HG02981 (cell line): ENCODE data around the gene ZSWIM4.

Experiments
- ATAC-seq: cut with Tn5 transposase; IDR thresholded peaks from one replicate; pipeline ENCODE4 v1.9.1; 2021; ENCODE audit warnings: mild to moderate bottlenecking, moderate library complexity; ENCODE audit not compliant: unreplicated experiment

The ZSWIM4 gene

GRCh38 chr19:13866463-13867046, 71.3 kb downstream of the ZSWIM4 start:
- ATAC-seq = no peak

- ATAC-seq = no peak
These were observed 73.4 kb downstream of the ZSWIM4 start for GRCh38 chr19:13868663-13869062.

- ATAC-seq = no peak
These were observed 74.0 kb downstream of the ZSWIM4 start for GRCh38 chr19:13869281-13869680.

- no peak for ATAC-seq
These were observed 75.6 kb downstream of the ZSWIM4 start for GRCh38 chr19:13870873-13871272.

- no peak for ATAC-seq
These were observed 77.1 kb downstream of the ZSWIM4 start for GRCh38 chr19:13872339-13872694.

- no peak for ATAC-seq
These were observed 77.6 kb downstream of the ZSWIM4 start for GRCh38 chr19:13872695-13873389.

GRCh38 chr19:13873834-13874515, 78.7 kb downstream of the ZSWIM4 start:
- ATAC-seq = no peak

- ATAC-seq = no peak
These were observed 80.6 kb downstream of the ZSWIM4 start for GRCh38 chr19:13875824-13876223.

- no peak for ATAC-seq
These were observed 81.6 kb downstream of the ZSWIM4 start, which contains the start of gene NANOS3 for GRCh38 chr19:13876834-13877233. TSS of gene NANOS3 (plus strand) at chr19:13877134. CDS start at chr19:13877249, 115 bp downstream.

GRCh38 chr19:13877303-13877702, 82.1 kb downstream of the ZSWIM4 start:
- no peak for ATAC-seq

- ATAC-seq = peak; percentile 78
These were observed 85.1 kb downstream of the ZSWIM4 start for GRCh38 chr19:13880059-13881043.

- no peak for ATAC-seq
These were observed 86.0 kb downstream of the ZSWIM4 start for GRCh38 chr19:13881251-13881691.
